Inflammatory macrophage treated with lipopolysaccharide for 4 hours (primary cell): ENCODE results near the gene ABCG4.
A peak's percentile ranks its signal among the peaks of the same experiment; 100 is the strongest.
"Not testable (repeated sequence)": the region's sequence is repeated elsewhere in the genome, so short reads cannot be mapped to it uniquely, and the experiment has no call there.

ENCODE experiments used
- DNase-seq: peaks from one replicate; pipeline ENCODE4 v3.0.0-alpha.2; 2020

ABCG4 gene

GRCh38 chr11:119155733-119156492 is 7.1 kb downstream of the ABCG4 start:
- peak; percentile 44 for DNase-seq

DNA sequence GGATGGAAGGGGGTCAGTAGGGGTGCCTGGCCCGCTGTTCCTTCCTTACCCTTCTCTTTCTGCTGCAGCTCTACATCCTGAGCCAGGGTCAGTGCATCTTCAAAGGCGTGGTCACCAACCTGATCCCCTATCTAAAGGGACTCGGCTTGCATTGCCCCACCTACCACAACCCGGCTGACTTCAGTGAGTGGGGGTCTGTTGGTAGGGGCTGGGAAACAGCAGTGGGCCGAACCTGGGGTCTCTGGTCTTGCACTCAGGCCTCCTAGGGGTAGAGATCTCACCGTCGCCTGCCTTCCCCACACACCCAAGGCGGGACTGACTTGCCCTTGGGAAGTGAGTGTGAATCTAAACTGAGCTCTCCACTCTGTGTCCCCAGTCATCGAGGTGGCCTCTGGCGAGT is 7.6 kb downstream of the ABCG4 start:
- DNase-seq = no peak

DNA sequence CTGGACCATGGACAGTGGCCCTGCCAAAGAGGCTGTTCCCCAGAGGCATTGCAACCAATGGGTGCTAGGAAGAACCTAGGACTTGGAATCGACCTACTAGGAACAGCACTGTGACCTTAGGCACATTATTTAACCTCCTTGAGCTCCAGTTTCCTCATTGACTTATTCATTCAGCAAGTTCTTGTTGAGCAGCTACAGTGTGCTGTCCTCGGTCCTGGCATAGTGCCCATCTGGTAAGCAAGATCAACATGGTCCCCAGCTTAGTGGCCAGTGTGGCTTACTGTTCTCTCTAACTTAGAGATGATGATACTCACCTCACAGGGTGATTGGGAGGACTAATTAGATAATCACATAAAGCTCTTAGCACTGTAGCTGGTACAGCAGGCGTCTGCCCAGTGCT is 8.2 kb downstream of the ABCG4 start:
- DNase-seq = no peak

DNA sequence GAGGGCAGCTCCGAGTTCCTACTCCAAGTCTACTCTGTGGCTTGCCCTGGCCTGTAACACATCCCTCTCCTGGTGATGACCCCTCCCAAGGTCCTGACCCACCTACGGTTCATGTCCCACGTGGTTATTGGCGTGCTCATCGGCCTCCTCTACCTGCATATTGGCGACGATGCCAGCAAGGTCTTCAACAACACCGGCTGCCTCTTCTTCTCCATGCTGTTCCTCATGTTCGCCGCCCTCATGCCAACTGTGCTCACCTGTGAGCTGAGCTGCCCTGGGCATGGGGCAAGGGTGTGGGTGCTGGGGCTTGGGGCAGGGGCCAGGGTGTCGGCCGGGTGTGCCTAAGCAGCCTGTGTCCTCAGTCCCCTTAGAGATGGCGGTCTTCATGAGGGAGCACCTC is 9.6 kb downstream of the ABCG4 start:
- no peak for DNase-seq

- no peak for DNase-seq
These were observed 11.3 kb downstream of the ABCG4 start for GRCh38 chr11:119160151-119160550.

- no peak for DNase-seq
These were observed 13.0 kb downstream of the ABCG4 start for GRCh38 chr11:119161871-119162270.

GRCh38 chr11:119166368-119167076 is 17.7 kb downstream of the ABCG4 start:
- DNase-seq = no peak

GRCh38 chr11:119167077-119167458 is 18.2 kb downstream of the ABCG4 start:
- not testable (repeated sequence) for DNase-seq

DNA sequence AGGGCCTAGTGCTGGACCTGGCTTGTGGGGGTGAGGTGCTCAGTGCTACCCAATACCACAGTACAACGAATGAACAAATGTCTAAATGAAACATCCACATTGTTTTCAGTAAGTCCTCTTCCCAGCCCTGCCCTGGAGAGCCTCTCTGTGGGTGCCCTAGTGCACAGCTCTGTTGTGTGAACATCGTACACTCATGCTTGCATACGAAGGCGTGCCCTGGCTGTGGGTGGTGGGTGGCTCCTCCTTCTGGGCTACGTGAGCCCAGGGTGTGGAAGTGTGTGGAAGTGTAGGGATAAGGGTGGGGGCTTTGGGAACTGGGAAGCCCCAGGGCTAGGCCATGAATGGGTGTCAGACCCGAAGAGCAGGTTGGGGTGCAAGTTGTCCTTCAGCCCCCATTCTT is 19.1 kb downstream of the ABCG4 start:
- DNase-seq = peak; percentile 32

- peak; percentile 86 for DNase-seq
These were observed 19.8 kb downstream of the ABCG4 start, which contains the start of gene NLRX1 for GRCh38 chr11:119168471-119169281. NLRX1 (plus strand) TSS chr11:119168725; CDS start chr11:119171404, 2,679 bp downstream.

DNA sequence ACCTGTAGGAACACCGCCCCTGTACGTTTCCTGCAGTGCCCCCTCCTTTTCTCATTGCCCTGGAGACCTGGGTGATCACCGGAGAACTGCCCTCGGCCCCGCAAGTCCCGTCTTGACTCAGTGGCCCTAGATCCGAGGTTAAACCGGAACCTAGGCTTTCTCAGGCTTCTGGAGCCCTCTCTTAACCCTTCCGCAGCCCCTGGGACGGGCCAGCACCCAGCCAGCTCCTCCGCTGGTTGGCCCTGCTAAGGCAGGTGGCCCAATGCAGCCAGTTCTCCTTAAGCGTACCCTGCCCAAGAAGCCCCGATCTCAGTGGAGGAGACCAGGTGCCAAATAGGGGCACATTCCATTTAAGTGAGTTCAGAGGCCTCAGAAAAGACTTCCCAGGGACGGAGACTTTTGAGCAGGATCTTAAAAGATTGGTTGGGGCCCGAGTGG is 20.4 kb downstream of the ABCG4 start:
- DNase-seq = peak; percentile 49

- peak; percentile 73 for DNase-seq
These were observed 23.7 kb downstream of the ABCG4 start for GRCh38 chr11:119172513-119172912.

DNA sequence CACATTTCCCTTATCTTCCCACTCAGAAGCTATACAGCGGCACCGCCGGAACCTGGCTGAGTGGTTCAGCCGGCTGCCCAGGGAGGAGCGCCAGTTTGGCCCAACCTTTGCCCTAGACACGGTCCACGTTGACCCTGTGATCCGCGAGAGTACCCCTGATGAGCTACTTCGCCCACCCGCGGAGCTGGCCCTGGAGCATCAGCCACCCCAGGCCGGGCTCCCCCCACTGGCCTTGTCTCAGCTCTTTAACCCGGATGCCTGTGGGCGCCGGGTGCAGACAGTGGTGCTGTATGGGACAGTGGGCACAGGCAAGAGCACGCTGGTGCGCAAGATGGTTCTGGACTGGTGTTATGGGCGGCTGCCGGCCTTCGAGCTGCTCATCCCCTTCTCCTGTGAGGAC is 24.6 kb downstream of the ABCG4 start:
- DNase-seq = no peak

- DNase-seq = no peak
These were observed 26.7 kb downstream of the ABCG4 start for GRCh38 chr11:119175493-119176077.

- peak; percentile 4 for DNase-seq
These were observed 29.4 kb downstream of the ABCG4 start for GRCh38 chr11:119178166-119178680.

- no peak for DNase-seq
These were observed 30.5 kb downstream of the ABCG4 start for GRCh38 chr11:119179342-119179741.

- no peak for DNase-seq
These were observed 31.1 kb downstream of the ABCG4 start for GRCh38 chr11:119179983-119180382.

DNA sequence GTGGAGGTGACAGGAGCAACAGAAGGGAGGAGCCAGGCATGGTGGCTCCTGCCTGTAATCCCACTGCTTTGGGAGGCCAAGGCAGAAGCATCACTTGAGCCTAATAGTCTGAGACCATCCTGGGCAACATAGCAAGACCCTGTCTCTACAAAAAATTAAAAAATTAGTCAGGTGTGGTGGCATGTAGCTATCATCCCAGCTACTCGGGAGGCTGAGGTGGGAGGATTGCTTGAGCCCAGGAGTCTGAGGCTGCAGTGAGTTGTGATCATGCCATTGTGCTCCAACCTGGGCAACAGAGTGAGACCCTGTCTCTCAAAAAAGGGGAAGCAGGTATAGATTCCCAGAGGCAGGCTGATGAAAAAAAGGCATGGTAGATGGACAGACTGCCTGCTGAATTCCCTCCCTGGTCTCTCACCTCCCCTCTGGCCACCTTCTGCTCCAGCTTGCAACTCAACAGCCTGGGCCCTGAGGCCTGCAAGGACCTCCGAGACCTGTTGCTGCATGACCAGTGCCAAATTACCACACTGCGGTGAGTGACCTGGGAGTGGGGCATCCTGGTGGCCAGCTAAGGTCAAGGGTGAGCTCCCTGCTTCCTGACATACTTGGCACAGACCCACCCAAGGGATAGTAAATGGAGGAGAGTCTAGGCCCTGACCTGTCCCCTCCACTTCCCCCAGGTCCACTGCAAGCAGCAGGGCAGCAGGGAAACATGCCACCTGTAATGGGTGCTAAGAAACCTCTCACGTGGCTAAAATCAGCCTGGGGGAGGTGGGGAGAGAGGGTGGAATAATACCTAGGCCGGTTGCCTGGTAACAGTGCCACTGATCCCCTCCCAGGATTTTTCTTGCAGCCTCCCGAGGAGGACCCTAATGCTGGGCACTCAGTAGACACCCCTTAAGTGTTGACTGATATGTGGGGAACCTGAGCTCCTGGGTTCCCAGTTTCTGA is 32.2 kb downstream of the ABCG4 start:
- no peak for DNase-seq

GRCh38 chr11:119181677-119182412 is 33.0 kb downstream of the ABCG4 start:
- DNase-seq = peak; percentile 4

DNA sequence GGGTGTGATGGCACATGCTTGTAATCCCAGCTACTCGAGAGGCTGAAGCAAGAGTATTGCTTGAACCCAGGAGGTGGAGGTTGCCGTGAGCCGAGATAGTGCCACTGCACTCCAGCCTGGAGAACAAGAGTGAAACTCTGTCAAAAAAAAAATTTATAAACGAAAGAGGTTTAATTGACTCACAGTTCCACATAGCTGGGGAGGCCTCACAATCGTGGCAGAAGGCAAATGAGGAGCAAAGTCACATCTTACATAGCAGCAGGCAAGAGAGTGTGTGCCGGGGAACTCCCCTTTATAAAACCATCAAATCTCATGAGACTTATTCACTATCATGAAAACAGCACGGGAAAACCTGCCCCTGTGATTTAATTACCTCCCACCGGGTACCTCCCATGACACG is 35.5 kb downstream of the ABCG4 start:
- not testable (repeated sequence) for DNase-seq
